SK-N-SH (cell line): ENCODE data around the gene FKBP7.

Source experiments
- CTCF ChIP-seq: fragments of 200-600 bp; sonication (generic); IDR thresholded peaks from 2 replicates; pipeline ENCODE4 v1.6.1; 2017; ENCODE audit warnings: antibody characterized with exemption, mild to moderate bottlenecking, moderate library complexity
- FOXM1 ChIP-seq: IDR thresholded peaks from 2 replicates; pipeline ENCODE4 v1.4.0; 2012; ENCODE audit warnings: low read depth, mild to moderate bottlenecking
- POLR2AphosphoS5 ChIP-seq: IDR thresholded peaks from 2 replicates; pipeline ENCODE4 v1.6.1; 2012; ENCODE audit warnings: low read depth, low read length
- RAD21 ChIP-seq: IDR thresholded peaks from 2 replicates; pipeline ENCODE4 v1.6.1; 2012; ENCODE audit warnings: mild to moderate bottlenecking, low read length
- RXRA ChIP-seq: IDR thresholded peaks from 2 replicates; pipeline ENCODE4 v1.4.0; 2012; ENCODE audit warnings: low read depth, mild to moderate bottlenecking, borderline replicate concordance
- SIN3A ChIP-seq: IDR thresholded peaks from 2 replicates; pipeline ENCODE4 v1.6.1; 2012; ENCODE audit warnings: low read depth, mild to moderate bottlenecking, low read length, moderate library complexity, borderline replicate concordance
- ZBTB33 ChIP-seq: IDR thresholded peaks from 2 replicates; pipeline ENCODE4 v1.4.0; 2012; ENCODE audit warnings: low read depth, borderline replicate concordance

GRCh38 chr2:178480227-178481181, 2.1 kb upstream of the FKBP7 start, which contains the start of gene PLEKHA3:
- no peak for TF ChIP-seq CTCF
- TF ChIP-seq FOXM1: no peak
- TF ChIP-seq ZBTB33: no peak
- peak; percentile 19; the same call in 1 of the 2 replicates for TF ChIP-seq RXRA
- TF ChIP-seq POLR2AphosphoS5: peak; percentile 58; the same call in 1 of the 2 replicates
- peak; percentile 49; the same call in 1 of the 2 replicates for TF ChIP-seq SIN3A
- TF ChIP-seq RAD21: no peak
